ENCODE data around the gene HLA-DMB. TPM values are rescaled to one million over a fixed set of nuclear protein-coding genes. Genes with fewer than 3 reads are reported as not detected.

The HLA-DMB gene
- polyA plus RNA-seq (2012; ENCODE audit: low read depth, missing spikeins) = 358 TPM

- FAIRE-seq = peak; percentile 98
- peak; percentile 84 for TF ChIP-seq POLR2AphosphoS5 (IDR thresholded peaks at IDR 0.05; ENCODE audit: low read depth, low read length)
- TF ChIP-seq POU2F2 (IDR thresholded peaks at IDR 0.05; ENCODE audit: low read depth, low read length) = peak; percentile 83; the same call in 1 of the 2 replicates
- TF ChIP-seq SPI1 (IDR thresholded peaks at IDR 0.05; ENCODE audit: low read depth, low read length) = no peak
- TF ChIP-seq TAF1 (IDR thresholded peaks at IDR 0.05; ENCODE audit: low read depth, low read length) = peak; percentile 69
- no peak for TF ChIP-seq PAX5 (IDR thresholded peaks at IDR 0.05; ENCODE audit: insufficient read depth, low read length, severe bottlenecking)
- TF ChIP-seq POLR2A (IDR thresholded peaks at IDR 0.05; ENCODE audit: low read depth, low read length) = peak; percentile 88
Measured at GRCh38 chr6:32940656-32941213, at the start of gene HLA-DMB. HLA-DMB (minus strand) TSS chr6:32941028; CDS start chr6:32940807, 221 bp downstream.

GRCh38 chr6:32989368-32989767 is 48.5 kb upstream of the HLA-DMB start:
- DNase-seq (ENCODE audit: insufficient read length, low spot score) = no peak
- TF ChIP-seq POU2F2 (IDR thresholded peaks at IDR 0.05; ENCODE audit: low read depth, low read length) (no peak), POLR2AphosphoS5 (IDR thresholded peaks at IDR 0.05; ENCODE audit: low read depth, low read length) (no peak), TAF1 (IDR thresholded peaks at IDR 0.05; ENCODE audit: low read depth, low read length) (no peak), PAX5 (IDR thresholded peaks at IDR 0.05; ENCODE audit: insufficient read depth, low read length, severe bottlenecking) (no peak), POLR2A (IDR thresholded peaks at IDR 0.05; ENCODE audit: low read depth, low read length) (no peak), SPI1 (IDR thresholded peaks at IDR 0.05; ENCODE audit: low read depth, low read length) (no peak)
- peak; percentile 66 for FAIRE-seq

More at GRCh38 chr6:32940656-32941213, at the start of gene HLA-DMB:
- peak; percentile 42 for DNase-seq (ENCODE audit: insufficient read length, low spot score)

GRCh38 chr6:32984622-32985389 is 44.0 kb upstream of the HLA-DMB start:
- TF ChIP-seq POU2F2 (IDR thresholded peaks at IDR 0.05; ENCODE audit: low read depth, low read length) = no peak
- no peak for TF ChIP-seq SPI1 (IDR thresholded peaks at IDR 0.05; ENCODE audit: low read depth, low read length)
- TF ChIP-seq POLR2A (IDR thresholded peaks at IDR 0.05; ENCODE audit: low read depth, low read length) = no peak
- TF ChIP-seq TAF1 (IDR thresholded peaks at IDR 0.05; ENCODE audit: low read depth, low read length) = no peak
- no peak for TF ChIP-seq POLR2AphosphoS5 (IDR thresholded peaks at IDR 0.05; ENCODE audit: low read depth, low read length)
- no peak for TF ChIP-seq PAX5 (IDR thresholded peaks at IDR 0.05; ENCODE audit: insufficient read depth, low read length, severe bottlenecking)
- DNase-seq (ENCODE audit: insufficient read length, low spot score) = peak; percentile 37
- peak; percentile 83 for FAIRE-seq

GRCh38 chr6:32983964-32984621 is 43.3 kb upstream of the HLA-DMB start:
- FAIRE-seq (peak; percentile 38), DNase-seq (ENCODE audit: insufficient read length, low spot score) (no peak)
- TF ChIP-seq POU2F2 (IDR thresholded peaks at IDR 0.05; ENCODE audit: low read depth, low read length) = no peak
- TF ChIP-seq TAF1 (IDR thresholded peaks at IDR 0.05; ENCODE audit: low read depth, low read length) = no peak
- no peak for TF ChIP-seq SPI1 (IDR thresholded peaks at IDR 0.05; ENCODE audit: low read depth, low read length)
- no peak for TF ChIP-seq POLR2AphosphoS5 (IDR thresholded peaks at IDR 0.05; ENCODE audit: low read depth, low read length)
- no peak for TF ChIP-seq POLR2A (IDR thresholded peaks at IDR 0.05; ENCODE audit: low read depth, low read length)

GRCh38 chr6:32983493-32983848 is 42.6 kb upstream of the HLA-DMB start:
- TF ChIP-seq TAF1 (IDR thresholded peaks at IDR 0.05; ENCODE audit: low read depth, low read length) = no peak
- TF ChIP-seq POU2F2 (IDR thresholded peaks at IDR 0.05; ENCODE audit: low read depth, low read length) = no peak
- no peak for TF ChIP-seq POLR2A (IDR thresholded peaks at IDR 0.05; ENCODE audit: low read depth, low read length)
- TF ChIP-seq PAX5 (IDR thresholded peaks at IDR 0.05; ENCODE audit: insufficient read depth, low read length, severe bottlenecking) = no peak
- FAIRE-seq = no peak
- no peak for DNase-seq (ENCODE audit: insufficient read length, low spot score)

GRCh38 chr6:32982702-32983492 is 42.1 kb upstream of the HLA-DMB start:
- FAIRE-seq = no peak
- no peak for DNase-seq (ENCODE audit: insufficient read length, low spot score)
- peak; percentile 12; the same call in 1 of the 2 replicates for TF ChIP-seq POLR2AphosphoS5 (IDR thresholded peaks at IDR 0.05; ENCODE audit: low read depth, low read length)
- TF ChIP-seq POLR2A (IDR thresholded peaks at IDR 0.05; ENCODE audit: low read depth, low read length) = peak; percentile 19
- no peak for TF ChIP-seq TAF1 (IDR thresholded peaks at IDR 0.05; ENCODE audit: low read depth, low read length)

GRCh38 chr6:32982084-32982701 is 41.4 kb upstream of the HLA-DMB start:
- TF ChIP-seq POU2F2 (IDR thresholded peaks at IDR 0.05; ENCODE audit: low read depth, low read length) (no peak), POLR2AphosphoS5 (IDR thresholded peaks at IDR 0.05; ENCODE audit: low read depth, low read length) (peak; percentile 65), POLR2A (IDR thresholded peaks at IDR 0.05; ENCODE audit: low read depth, low read length) (peak; percentile 62; the same call in 1 of the 2 replicates)
- no peak for FAIRE-seq
- DNase-seq (ENCODE audit: insufficient read length, low spot score) = no peak

- FAIRE-seq = no peak
- TF ChIP-seq POU2F2 (IDR thresholded peaks at IDR 0.05; ENCODE audit: low read depth, low read length) (no peak), SPI1 (IDR thresholded peaks at IDR 0.05; ENCODE audit: low read depth, low read length) (no peak), POLR2AphosphoS5 (IDR thresholded peaks at IDR 0.05; ENCODE audit: low read depth, low read length) (peak; percentile 74; the same call in 1 of the 2 replicates), TAF1 (IDR thresholded peaks at IDR 0.05; ENCODE audit: low read depth, low read length) (no peak), POLR2A (IDR thresholded peaks at IDR 0.05; ENCODE audit: low read depth, low read length) (peak; percentile 69)
- no peak for DNase-seq (ENCODE audit: insufficient read length, low spot score)
Measured at GRCh38 chr6:32980488-32981038, 39.7 kb upstream of the HLA-DMB start.
